KOPT-K1 (cell line): ENCODE data around the gene PRR5L.

ENCODE experiments used
- H3K27ac ChIP-seq: fragments of 200-600 bp; sonication (generic); 2 replicates; pipeline ENCODE4 v1.5.1; 2016; ENCODE audit warnings: antibody characterized with exemption, mild to moderate bottlenecking, low read depth, low read length; ENCODE audit not compliant: poor library complexity, severe bottlenecking
- H3K36me3 ChIP-seq: fragments of 200-600 bp; sonication (generic); 2 replicates; pipeline ENCODE4 v1.5.1; 2017; ENCODE audit warnings: antibody characterized with exemption, mild to moderate bottlenecking, low read length, moderate library complexity; ENCODE audit not compliant: insufficient read depth
- H3K9me3 ChIP-seq: fragments of 200-600 bp; sonication (generic); 2 replicates; pipeline ENCODE4 v1.5.1; 2017; ENCODE audit warnings: antibody characterized with exemption, low read length, mild to moderate bottlenecking; ENCODE audit not compliant: insufficient read depth, poor library complexity, severe bottlenecking

Gene PRR5L

GRCh38 chr11:36295926-36296325 lies at the start of gene PRR5L:
TSS of gene PRR5L (plus strand) at chr11:36296288. CDS start at chr11:36401122, 104,834 bp downstream.
- H3K27ac ChIP-seq: no peak within 1 kb of the TSS
- no peaks in the 10 kb centered on the region for H3K9me3 ChIP-seq
- no peaks in the 10 kb centered on the region for H3K36me3 ChIP-seq

- Histone ChIP-seq H3K36me3 (no peaks in the 10 kb centered on the region), H3K9me3 (peaks cover 12% of the 10 kb centered on the region), H3K27ac (no peak overlapping the region)
Observed at GRCh38 chr11:36247493-36247892, 48.6 kb upstream of the PRR5L start.

- H3K36me3 ChIP-seq: no peaks in the 10 kb centered on the region
- H3K9me3 ChIP-seq: peaks cover 12% of the 10 kb centered on the region
- no peak overlapping the region for H3K27ac ChIP-seq
Observed at GRCh38 chr11:36248436-36248835, 47.7 kb upstream of the PRR5L start.

- H3K9me3 ChIP-seq: peaks cover 12% of the 10 kb centered on the region
- H3K36me3 ChIP-seq: no peaks in the 10 kb centered on the region
- no peak overlapping the region for H3K27ac ChIP-seq
Observed at GRCh38 chr11:36249246-36249645, 46.8 kb upstream of the PRR5L start.

- Histone ChIP-seq H3K9me3 (peaks cover 12% of the 10 kb centered on the region), H3K36me3 (no peaks in the 10 kb centered on the region), H3K27ac (no peak overlapping the region)
Observed at GRCh38 chr11:36251823-36252222, 44.3 kb upstream of the PRR5L start.

GRCh38 chr11:36253238-36253637 lies 42.9 kb upstream of the PRR5L start:
- no peaks in the 10 kb centered on the region for H3K36me3 ChIP-seq
- H3K9me3 ChIP-seq: peaks cover 12% of the 10 kb centered on the region
- no peak overlapping the region for H3K27ac ChIP-seq

GRCh38 chr11:36254713-36255112 lies 41.4 kb upstream of the PRR5L start:
- H3K36me3 ChIP-seq: no peaks in the 10 kb centered on the region
- no peak overlapping the region for H3K27ac ChIP-seq
- peaks cover 12% of the 10 kb centered on the region for H3K9me3 ChIP-seq

GRCh38 chr11:36257351-36257750 lies 38.7 kb upstream of the PRR5L start:
- H3K36me3 ChIP-seq: no peaks in the 10 kb centered on the region
- no peak overlapping the region for H3K27ac ChIP-seq
- no peaks in the 10 kb centered on the region for H3K9me3 ChIP-seq

GRCh38 chr11:36258730-36259360 lies 37.2 kb upstream of the PRR5L start:
- no peak overlapping the region for H3K27ac ChIP-seq
- no peaks in the 10 kb centered on the region for H3K36me3 ChIP-seq
- no peaks in the 10 kb centered on the region for H3K9me3 ChIP-seq

- no peak overlapping the region for H3K27ac ChIP-seq
- H3K36me3 ChIP-seq: no peaks in the 10 kb centered on the region
- no peaks in the 10 kb centered on the region for H3K9me3 ChIP-seq
Observed at GRCh38 chr11:36261094-36261493, 35.0 kb upstream of the PRR5L start.

GRCh38 chr11:36264011-36264972 lies 31.8 kb upstream of the PRR5L start:
- Histone ChIP-seq H3K36me3 (no peaks in the 10 kb centered on the region), H3K9me3 (no peaks in the 10 kb centered on the region), H3K27ac (no peak overlapping the region)

GRCh38 chr11:36264973-36265344 lies 31.1 kb upstream of the PRR5L start:
- H3K27ac ChIP-seq: no peak overlapping the region
- H3K36me3 ChIP-seq: no peaks in the 10 kb centered on the region
- H3K9me3 ChIP-seq: no peaks in the 10 kb centered on the region

GRCh38 chr11:36265793-36266628 lies 30.1 kb upstream of the PRR5L start:
- Histone ChIP-seq H3K27ac (no peak overlapping the region), H3K9me3 (no peaks in the 10 kb centered on the region), H3K36me3 (no peaks in the 10 kb centered on the region)

- Histone ChIP-seq H3K36me3 (no peaks in the 10 kb centered on the region; the same call in 1 of the 2 replicates), H3K27ac (no peak overlapping the region), H3K9me3 (no peaks in the 10 kb centered on the region)
Observed at GRCh38 chr11:36266767-36267166, 29.3 kb upstream of the PRR5L start.
